Kidney glomerular epithelial cell (primary cell): ENCODE data around the gene TNS1.
"Not testable (repeated sequence)": the region's sequence is repeated elsewhere in the genome, so short reads cannot be mapped to it uniquely, and the experiment has no call there.

Experiments
- DNase-seq: peaks from one replicate; lab custom pipeline; 2025; lab: John Stamatoyannopoulos, UW

The TNS1 gene

GRCh38 chr2:218002845-218003180 lies at the start of gene TNS1:
Gene TNS1, minus strand, starts transcription at chr2:218002995. Its CDS starts 123 bp downstream, at chr2:218002872.
- no peak for DNase-seq

- DNase-seq = no peak
Measured at GRCh38 chr2:218051903-218052302, 49.1 kb upstream of the TNS1 start.

- no peak for DNase-seq
Measured at GRCh38 chr2:218047536-218048225, 44.9 kb upstream of the TNS1 start.

GRCh38 chr2:218046238-218046637 lies 43.4 kb upstream of the TNS1 start:
- DNase-seq = no peak

GRCh38 chr2:218044599-218044998 lies 41.8 kb upstream of the TNS1 start:
- DNase-seq = not testable (repeated sequence)

GRCh38 chr2:218043701-218044109 lies 40.9 kb upstream of the TNS1 start:
- DNase-seq = no peak

GRCh38 chr2:218043100-218043499 lies 40.3 kb upstream of the TNS1 start:
- no peak for DNase-seq

GRCh38 chr2:218041302-218042168 lies 38.7 kb upstream of the TNS1 start:
- no peak for DNase-seq

- no peak for DNase-seq
Measured at GRCh38 chr2:218040883-218041282, 38.1 kb upstream of the TNS1 start.

GRCh38 chr2:218039171-218039570 lies 36.4 kb upstream of the TNS1 start:
- peak; percentile 67 for DNase-seq

GRCh38 chr2:218036371-218036770 lies 33.6 kb upstream of the TNS1 start:
- no peak for DNase-seq

GRCh38 chr2:218035463-218036100 lies 32.8 kb upstream of the TNS1 start:
- DNase-seq = no peak

- DNase-seq = peak; percentile 49
Measured at GRCh38 chr2:218034497-218035213, 31.9 kb upstream of the TNS1 start.

- DNase-seq = no peak
Measured at GRCh38 chr2:218033590-218034496, 31.0 kb upstream of the TNS1 start.

- DNase-seq = no peak
Measured at GRCh38 chr2:218033208-218033589, 30.4 kb upstream of the TNS1 start.

- DNase-seq = no peak
Measured at GRCh38 chr2:218032336-218033171, 29.8 kb upstream of the TNS1 start.

GRCh38 chr2:218031771-218032257 lies 29.0 kb upstream of the TNS1 start:
- no peak for DNase-seq

- DNase-seq = no peak
Measured at GRCh38 chr2:218031261-218031660, 28.5 kb upstream of the TNS1 start.

- DNase-seq = no peak
Measured at GRCh38 chr2:218030409-218031195, 27.8 kb upstream of the TNS1 start.
